IPS-18c (cell line): Measurements from ENCODE around the gene VARS1.
"Not testable (repeated sequence)": the region's sequence is repeated elsewhere in the genome, so short reads cannot be mapped to it uniquely, and the experiment has no call there.

Source experiments
- H3K4me3 ChIP-seq: 2 replicates; pipeline ENCODE4 v1.7.0; 2013; ENCODE audit warnings: low read depth, mild to moderate bottlenecking, low read length, moderate library complexity; ENCODE audit not compliant: insufficient read depth
- H3K9me3 ChIP-seq: one replicate; pipeline ENCODE4 v1.6.1; 2013; ENCODE audit warnings: mild to moderate bottlenecking, low read length, moderate library complexity; ENCODE audit not compliant: control insufficient read depth, insufficient read depth

The VARS1 gene

GRCh38 chr6:31826793-31827285, 31.3 kb upstream of the VARS1 start:
- Histone ChIP-seq H3K4me3 (peak overlapping the region; percentile 57), H3K9me3 (no peaks in the 10 kb centered on the region)

GRCh38 chr6:31825553-31825952, 30.0 kb upstream of the VARS1 start:
- Histone ChIP-seq H3K9me3 (no peaks in the 10 kb centered on the region), H3K4me3 (no peak overlapping the region)

- H3K4me3 ChIP-seq, H3K9me3 ChIP-seq: not testable (repeated sequence)
Measured at GRCh38 chr6:31823592-31824196, 28.1 kb upstream of the VARS1 start.

- H3K9me3 ChIP-seq: no peaks in the 10 kb centered on the region
- peak overlapping the region; percentile 69 for H3K4me3 ChIP-seq
Measured at GRCh38 chr6:31822036-31822821, 26.7 kb upstream of the VARS1 start.

- no peaks in the 10 kb centered on the region for H3K9me3 ChIP-seq
- H3K4me3 ChIP-seq: peak overlapping the region; percentile 69
Measured at GRCh38 chr6:31821301-31822035, 25.9 kb upstream of the VARS1 start.

- H3K4me3 ChIP-seq, H3K9me3 ChIP-seq: not testable (repeated sequence)
Measured at GRCh38 chr6:31820399-31820798, 24.8 kb upstream of the VARS1 start.

GRCh38 chr6:31819871-31820299, 24.3 kb upstream of the VARS1 start:
- no peaks in the 10 kb centered on the region for H3K9me3 ChIP-seq
- H3K4me3 ChIP-seq: no peak overlapping the region

GRCh38 chr6:31817929-31818511, 22.5 kb upstream of the VARS1 start:
- not testable (repeated sequence) for H3K4me3 ChIP-seq

GRCh38 chr6:31817133-31817928, 21.8 kb upstream of the VARS1 start:
- H3K4me3 ChIP-seq: peak overlapping the region; percentile 36
- H3K9me3 ChIP-seq: not testable (repeated sequence)

More at GRCh38 chr6:31817929-31818511, 22.5 kb upstream of the VARS1 start:
- H3K9me3 ChIP-seq: not testable (repeated sequence)

- H3K9me3 ChIP-seq: no peaks in the 10 kb centered on the region
- H3K4me3 ChIP-seq: peak within 1 kb of the TSS; percentile 66
Measured at GRCh38 chr6:31815025-31815838, 19.7 kb upstream of the VARS1 start, which contains the start of the genes HSPA1A and HSPA1L. Gene HSPA1A, plus strand, starts transcription at chr6:31815543. Its CDS starts 214 bp downstream, at chr6:31815757. Gene HSPA1L, minus strand, starts transcription at chr6:31815283. Its CDS starts 3,311 bp downstream, at chr6:31811972.

- H3K9me3 ChIP-seq: no peaks in the 10 kb centered on the region
- H3K4me3 ChIP-seq: peak overlapping the region; percentile 55
Measured at GRCh38 chr6:31814677-31815024, 19.1 kb upstream of the VARS1 start.

GRCh38 chr6:31813465-31813849, 17.9 kb upstream of the VARS1 start:
- Histone ChIP-seq H3K9me3 (no peaks in the 10 kb centered on the region), H3K4me3 (no peak overlapping the region)

GRCh38 chr6:31811645-31812044, 16.1 kb upstream of the VARS1 start:
- Histone ChIP-seq H3K9me3 (no peaks in the 10 kb centered on the region), H3K4me3 (no peak overlapping the region)

GRCh38 chr6:31808599-31808998, 13.0 kb upstream of the VARS1 start:
- not testable (repeated sequence) for H3K9me3 ChIP-seq, H3K4me3 ChIP-seq

GRCh38 chr6:31806470-31807272, 11.1 kb upstream of the VARS1 start, which contains the start of gene LSM2:
Gene LSM2, minus strand, starts transcription at chr6:31806966. Its CDS starts 209 bp downstream, at chr6:31806757.
- H3K4me3 ChIP-seq: peak within 1 kb of the TSS; percentile 100
- no peaks in the 10 kb centered on the region for H3K9me3 ChIP-seq
